Transverse colon (tissue), 3 donors: Measurements from ENCODE around the gene LIMCH1.

Experiments
- POLR2A ChIP-seq: fragments of 450-650 bp; IDR thresholded peaks from one replicate; pipeline ENCODE4 v1.6.1; 2016; ENCODE audit warnings: antibody characterized with exemption, mild to moderate bottlenecking, moderate library complexity
- TF ChIP-seq, protein P1 (sequence below), 5 experiments: fragments of 200-600 bp in 3 of 5; fragments of 450-650 bp in 2 of 5; sonication (generic) in 3 of 5; IDR thresholded peaks; 1 replicate in 2 of 5; 2 replicates in 3 of 5; pipeline ENCODE4 v1.5.1; 2016 to 2017; ENCODE audit warnings: antibody characterized with exemption in 5 of 5, inconsistent platforms in 3 of 5, mild to moderate bottlenecking in 2 of 5, moderate library complexity in 1 of 5

DNA sequence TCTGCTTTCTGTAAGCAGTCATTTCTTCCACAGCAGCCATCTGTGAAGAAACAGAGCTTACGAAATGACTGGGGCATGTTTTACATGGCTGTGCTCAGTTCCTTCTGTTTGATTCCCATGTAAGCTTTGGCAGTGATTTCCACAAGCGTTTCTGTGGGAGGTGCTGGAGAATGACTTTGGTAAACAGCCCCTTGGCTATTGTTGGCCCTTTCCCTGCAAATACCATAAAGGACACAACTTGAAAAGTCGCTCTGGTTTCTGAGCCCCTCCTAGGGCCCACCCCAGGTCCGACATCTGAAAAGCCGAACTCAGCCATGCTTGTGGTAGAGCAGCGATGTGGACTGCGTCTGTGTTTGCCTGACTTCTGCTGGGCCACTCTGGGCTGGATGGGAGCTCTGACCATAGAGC is 3.7 kb downstream of the LIMCH1 start:
- TF ChIP-seq, protein P1, sequence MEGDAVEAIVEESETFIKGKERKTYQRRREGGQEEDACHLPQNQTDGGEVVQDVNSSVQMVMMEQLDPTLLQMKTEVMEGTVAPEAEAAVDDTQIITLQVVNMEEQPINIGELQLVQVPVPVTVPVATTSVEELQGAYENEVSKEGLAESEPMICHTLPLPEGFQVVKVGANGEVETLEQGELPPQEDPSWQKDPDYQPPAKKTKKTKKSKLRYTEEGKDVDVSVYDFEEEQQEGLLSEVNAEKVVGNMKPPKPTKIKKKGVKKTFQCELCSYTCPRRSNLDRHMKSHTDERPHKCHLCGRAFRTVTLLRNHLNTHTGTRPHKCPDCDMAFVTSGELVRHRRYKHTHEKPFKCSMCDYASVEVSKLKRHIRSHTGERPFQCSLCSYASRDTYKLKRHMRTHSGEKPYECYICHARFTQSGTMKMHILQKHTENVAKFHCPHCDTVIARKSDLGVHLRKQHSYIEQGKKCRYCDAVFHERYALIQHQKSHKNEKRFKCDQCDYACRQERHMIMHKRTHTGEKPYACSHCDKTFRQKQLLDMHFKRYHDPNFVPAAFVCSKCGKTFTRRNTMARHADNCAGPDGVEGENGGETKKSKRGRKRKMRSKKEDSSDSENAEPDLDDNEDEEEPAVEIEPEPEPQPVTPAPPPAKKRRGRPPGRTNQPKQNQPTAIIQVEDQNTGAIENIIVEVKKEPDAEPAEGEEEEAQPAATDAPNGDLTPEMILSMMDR (IDR thresholded peaks at IDR 0.05): no peak
- TF ChIP-seq POLR2A: no peak
